Smooth muscle cell (in vitro differentiated cells): ENCODE data around the gene DEFB113. TPM values are rescaled to one million over a fixed set of nuclear protein-coding genes. Genes with fewer than 3 reads are reported as not detected.

Experiments
- DNase-seq: peaks from one replicate; lab custom pipeline; 2025; ENCODE audit not compliant: unreplicated experiment; lab: John Stamatoyannopoulos, UW
- H2AFZ ChIP-seq: fragments of 200-600 bp; sonication (generic); 2 replicates; pipeline ENCODE4 v1.6.0; 2016; ENCODE audit warnings: antibody characterized with exemption, low read depth, mild to moderate bottlenecking
- H3F3A ChIP-seq: fragments of 200-600 bp; sonication (generic); 2 replicates; pipeline ENCODE4 v1.6.0; 2017; ENCODE audit warnings: antibody characterized with exemption, low read depth
- H3K27ac ChIP-seq: fragments of 200-600 bp; sonication (generic); 2 replicates; pipeline ENCODE4 v1.5.1; 2016; ENCODE audit warnings: low read depth, mild to moderate bottlenecking
- H3K27me3 ChIP-seq: fragments of 200-600 bp; sonication (generic); 2 replicates; pipeline ENCODE4 v1.6.1; 2016; ENCODE audit warnings: low read depth, mild to moderate bottlenecking
- H3K36me3 ChIP-seq: fragments of 200-600 bp; sonication (generic); 2 replicates; pipeline ENCODE4 v1.5.1; 2016; ENCODE audit warnings: low read depth
- H3K4me1 ChIP-seq: fragments of 200-600 bp; sonication (generic); 2 replicates; pipeline ENCODE4 v1.5.1; 2016; ENCODE audit warnings: low read depth
- H3K4me2 ChIP-seq: fragments of 200-600 bp; sonication (generic); 2 replicates; pipeline ENCODE4 v1.6.0; 2016; ENCODE audit warnings: mild to moderate bottlenecking
- H3K4me3 ChIP-seq: fragments of 200-600 bp; sonication (generic); 2 replicates; pipeline ENCODE4 v1.5.1; 2016; ENCODE audit warnings: mild to moderate bottlenecking
- H3K79me2 ChIP-seq: fragments of 200-600 bp; sonication (generic); 2 replicates; pipeline ENCODE4 v1.6.0; 2016; ENCODE audit warnings: low read depth, mild to moderate bottlenecking
- H3K9ac ChIP-seq: fragments of 200-600 bp; sonication (generic); 2 replicates; pipeline ENCODE4 v1.6.0; 2016; ENCODE audit warnings: low read depth
- H3K9me3 ChIP-seq: fragments of 200-600 bp; sonication (generic); replicated peaks from 2 replicates; pipeline ENCODE4 v1.5.1; 2016; ENCODE audit warnings: low read depth
- H4K20me1 ChIP-seq: fragments of 200-600 bp; sonication (generic); 2 replicates; pipeline ENCODE4 v1.6.0; 2016; ENCODE audit warnings: low read depth
- CTCF ChIP-seq: fragments of 200-600 bp; sonication (generic); IDR thresholded peaks from 2 replicates; pipeline ENCODE4 v1.5.1; 2017; ENCODE audit warnings: borderline replicate concordance, mild to moderate bottlenecking, antibody characterized with exemption; ENCODE audit not compliant: insufficient read depth, poor library complexity, severe bottlenecking
- WGBS: methylation state at CpG from one replicate; pipeline ENCODE4 v1.1.7; 2016; ENCODE audit warnings: low lambda C conversion rate; 5-methylcytosine and 5-hydroxymethylcytosine counted together
- polyA plus RNA-seq: library from polyadenylated mRNA; unstranded; fragments of >200 nt; fragmentation: Nextera tagmentation; extraction: Ambion mirVana; gene quantifications from 2 replicates; pipeline ENCODE4 v1.2.1, GENCODE V29; 2016
- total RNA-seq: library from RNA; depleted of rRNA; stranded (reverse); fragments of >200 nt; gene quantifications from 2 replicates; pipeline ENCODE4 v1.2.3, GENCODE V29; 2014

DEFB113 gene
- total and polyA plus RNA-seq, 2 experiments from 2014 or later = not detected

GRCh38 chr6:49934770-49935169, 34.7 kb downstream of the DEFB113 start:
- Histone ChIP-seq H3F3A (no peaks in the 10 kb centered on the region), H3K27ac (no peak overlapping the region), H3K9me3 (no peaks in the 10 kb centered on the region), H3K4me3 (no peak overlapping the region), H3K9ac (no peak overlapping the region), H4K20me1 (no peaks in the 10 kb centered on the region), H2AFZ (no peak overlapping the region), H3K4me2 (no peak overlapping the region), H3K36me3 (no peaks in the 10 kb centered on the region), H3K4me1 (no peaks in the 10 kb centered on the region), H3K79me2 (no peaks in the 10 kb centered on the region), H3K27me3 (no peaks in the 10 kb centered on the region)
- no peak for TF ChIP-seq CTCF
- no peak for DNase-seq
- 31% methylated on average over 1 of the region's 1 CpG for WGBS

DNA sequence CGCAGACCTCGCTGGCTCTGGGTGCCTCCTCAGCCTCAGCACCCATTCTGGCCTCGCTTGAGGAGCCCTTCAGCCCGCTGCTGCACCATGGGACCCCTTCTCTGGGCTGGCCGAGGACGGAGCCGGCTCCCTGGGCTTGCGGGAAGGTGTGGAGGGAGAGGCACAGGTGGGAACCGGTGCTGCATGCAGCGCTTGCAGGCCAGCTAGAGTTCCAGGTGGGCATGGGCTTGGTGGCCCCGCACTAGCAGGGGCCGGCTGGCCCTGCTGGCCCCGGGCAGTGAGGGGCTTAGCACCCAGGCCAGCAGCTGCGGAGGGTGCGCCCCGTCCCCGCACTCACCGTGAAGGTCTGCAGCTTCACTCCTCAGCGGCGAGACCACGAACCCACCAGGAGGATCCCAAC, 35.9 kb downstream of the DEFB113 start:
- Histone ChIP-seq H3K9ac (no peak overlapping the region), H3K27me3 (no peaks in the 10 kb centered on the region), H3K4me3 (no peak overlapping the region), H3F3A (no peaks in the 10 kb centered on the region), H4K20me1 (no peaks in the 10 kb centered on the region), H2AFZ (no peak overlapping the region), H3K79me2 (no peaks in the 10 kb centered on the region), H3K36me3 (no peaks in the 10 kb centered on the region), H3K9me3 (no peaks in the 10 kb centered on the region), H3K4me2 (no peak overlapping the region), H3K4me1 (no peaks in the 10 kb centered on the region), H3K27ac (no peak overlapping the region)
- WGBS = 95% methylated on average over 21 of the region's 21 CpGs
- no peak for TF ChIP-seq CTCF
- no peak for DNase-seq

GRCh38 chr6:49929340-49929739, 40.1 kb downstream of the DEFB113 start:
- Histone ChIP-seq H3K27me3 (no peaks in the 10 kb centered on the region), H3K36me3 (no peaks in the 10 kb centered on the region)
- TF ChIP-seq CTCF = no peak

GRCh38 chr6:49923826-49924225, 45.6 kb downstream of the DEFB113 start:
- Histone ChIP-seq H3K27me3 (no peaks in the 10 kb centered on the region), H3K4me3 (no peak overlapping the region), H3K9ac (no peak overlapping the region), H3K36me3 (no peaks in the 10 kb centered on the region), H3K4me1 (peaks cover 6% of the 10 kb centered on the region), H3K79me2 (no peaks in the 10 kb centered on the region), H4K20me1 (no peaks in the 10 kb centered on the region), H2AFZ (peak overlapping the region; percentile 81), H3K27ac (no peak overlapping the region), H3F3A (no peaks in the 10 kb centered on the region), H3K4me2 (no peak overlapping the region), H3K9me3 (no peaks in the 10 kb centered on the region)
- no peak for TF ChIP-seq CTCF
- DNase-seq = no peak
- WGBS = 50% methylated on average over 3 of the region's 3 CpGs

More at GRCh38 chr6:49929340-49929739, 40.1 kb downstream of the DEFB113 start:
- Histone ChIP-seq H3K27ac (no peak overlapping the region), H3K4me1 (no peaks in the 10 kb centered on the region), H3K9ac (no peak overlapping the region), H3F3A (no peaks in the 10 kb centered on the region), H3K4me2 (no peak overlapping the region), H4K20me1 (no peaks in the 10 kb centered on the region), H3K9me3 (no peaks in the 10 kb centered on the region), H3K79me2 (no peaks in the 10 kb centered on the region), H3K4me3 (no peak overlapping the region), H2AFZ (no peak overlapping the region)
- no peak for DNase-seq
